Measurements from ENCODE around the gene DGKK.

DGKK gene, protein sequence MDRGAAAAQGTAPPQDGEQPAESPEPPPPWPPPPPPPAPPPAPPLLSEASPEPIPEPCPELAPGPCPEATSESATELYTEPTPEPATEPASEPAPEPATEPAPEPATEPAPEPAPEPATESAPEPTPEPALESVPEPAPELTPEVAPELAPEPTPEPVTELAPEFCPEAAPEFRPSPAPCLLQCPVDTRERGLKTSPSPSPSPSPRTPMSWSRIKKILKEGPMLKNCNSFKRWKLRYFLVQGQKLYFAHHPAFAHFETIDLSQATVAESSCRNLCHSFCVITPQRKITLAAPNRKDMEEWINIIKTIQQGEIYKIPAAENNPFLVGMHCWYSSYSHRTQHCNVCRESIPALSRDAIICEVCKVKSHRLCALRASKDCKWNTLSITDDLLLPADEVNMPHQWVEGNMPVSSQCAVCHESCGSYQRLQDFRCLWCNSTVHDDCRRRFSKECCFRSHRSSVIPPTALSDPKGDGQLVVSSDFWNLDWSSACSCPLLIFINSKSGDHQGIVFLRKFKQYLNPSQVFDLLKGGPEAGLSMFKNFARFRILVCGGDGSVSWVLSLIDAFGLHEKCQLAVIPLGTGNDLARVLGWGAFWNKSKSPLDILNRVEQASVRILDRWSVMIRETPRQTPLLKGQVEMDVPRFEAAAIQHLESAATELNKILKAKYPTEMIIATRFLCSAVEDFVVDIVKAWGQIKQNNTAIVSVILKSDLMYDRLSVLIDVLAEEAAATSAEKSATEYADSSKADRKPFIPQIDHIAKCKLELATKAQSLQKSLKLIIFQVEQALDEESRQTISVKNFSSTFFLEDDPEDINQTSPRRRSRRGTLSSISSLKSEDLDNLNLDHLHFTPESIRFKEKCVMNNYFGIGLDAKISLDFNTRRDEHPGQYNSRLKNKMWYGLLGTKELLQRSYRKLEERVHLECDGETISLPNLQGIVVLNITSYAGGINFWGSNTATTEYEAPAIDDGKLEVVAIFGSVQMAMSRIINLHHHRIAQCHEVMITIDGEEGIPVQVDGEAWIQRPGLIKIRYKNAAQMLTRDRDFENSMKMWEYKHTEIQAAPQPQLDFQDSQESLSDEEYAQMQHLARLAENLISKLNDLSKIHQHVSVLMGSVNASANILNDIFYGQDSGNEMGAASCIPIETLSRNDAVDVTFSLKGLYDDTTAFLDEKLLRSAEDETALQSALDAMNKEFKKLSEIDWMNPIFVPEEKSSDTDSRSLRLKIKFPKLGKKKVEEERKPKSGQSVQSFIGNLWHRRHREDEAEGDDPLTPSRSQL

DNA sequence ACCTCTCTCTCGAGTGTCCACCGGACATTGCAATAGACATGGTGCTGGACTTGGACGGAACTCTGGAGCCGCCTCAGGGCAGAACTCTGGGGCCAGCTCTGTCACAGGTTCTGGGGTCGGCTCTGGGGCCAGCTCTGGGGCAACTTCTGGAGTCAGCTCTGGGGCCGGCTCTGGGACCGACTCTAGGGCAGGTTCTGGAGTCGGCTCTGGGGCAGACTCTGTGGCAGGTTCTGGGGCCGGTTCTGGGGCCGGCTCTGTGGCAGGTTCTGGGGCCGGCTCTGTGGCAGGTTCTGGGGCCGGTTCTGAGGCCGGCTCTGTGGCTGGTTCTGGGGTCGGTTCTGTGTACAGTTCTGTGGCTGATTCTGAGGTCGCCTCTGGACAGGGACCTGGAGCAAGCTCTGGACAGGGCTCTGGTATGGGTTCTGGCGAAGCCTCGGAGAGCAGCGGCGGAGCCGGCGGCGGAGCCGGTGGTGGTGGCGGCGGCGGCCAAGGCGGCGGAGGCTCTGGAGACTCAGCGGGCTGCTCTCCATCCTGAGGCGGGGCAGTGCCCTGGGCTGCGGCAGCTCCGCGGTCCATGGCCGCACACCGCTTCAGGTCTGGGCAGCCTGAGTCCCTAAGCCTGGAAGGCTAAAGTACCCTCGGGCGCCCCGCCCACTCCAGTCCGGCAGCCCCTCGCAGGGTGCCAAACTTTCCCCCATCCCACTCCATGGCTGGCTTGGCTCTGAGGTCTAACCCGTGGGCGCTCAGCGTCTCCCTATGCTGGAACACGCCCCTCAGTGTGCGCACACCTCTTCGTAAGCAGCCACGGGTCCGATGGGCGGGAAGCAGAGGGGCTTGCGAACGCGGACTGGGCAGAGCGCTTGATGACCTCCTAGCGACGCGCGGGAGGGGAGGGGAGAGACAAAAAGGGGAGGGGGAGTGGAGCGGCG lies at the start of gene DGKK:
DGKK (minus strand) TSS at position 723 of the 929 bp plus-strand sequence; CDS start at position 576, 147 bp downstream.
- TF ChIP-seq, protein P1, sequence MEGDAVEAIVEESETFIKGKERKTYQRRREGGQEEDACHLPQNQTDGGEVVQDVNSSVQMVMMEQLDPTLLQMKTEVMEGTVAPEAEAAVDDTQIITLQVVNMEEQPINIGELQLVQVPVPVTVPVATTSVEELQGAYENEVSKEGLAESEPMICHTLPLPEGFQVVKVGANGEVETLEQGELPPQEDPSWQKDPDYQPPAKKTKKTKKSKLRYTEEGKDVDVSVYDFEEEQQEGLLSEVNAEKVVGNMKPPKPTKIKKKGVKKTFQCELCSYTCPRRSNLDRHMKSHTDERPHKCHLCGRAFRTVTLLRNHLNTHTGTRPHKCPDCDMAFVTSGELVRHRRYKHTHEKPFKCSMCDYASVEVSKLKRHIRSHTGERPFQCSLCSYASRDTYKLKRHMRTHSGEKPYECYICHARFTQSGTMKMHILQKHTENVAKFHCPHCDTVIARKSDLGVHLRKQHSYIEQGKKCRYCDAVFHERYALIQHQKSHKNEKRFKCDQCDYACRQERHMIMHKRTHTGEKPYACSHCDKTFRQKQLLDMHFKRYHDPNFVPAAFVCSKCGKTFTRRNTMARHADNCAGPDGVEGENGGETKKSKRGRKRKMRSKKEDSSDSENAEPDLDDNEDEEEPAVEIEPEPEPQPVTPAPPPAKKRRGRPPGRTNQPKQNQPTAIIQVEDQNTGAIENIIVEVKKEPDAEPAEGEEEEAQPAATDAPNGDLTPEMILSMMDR (conservative IDR thresholded peaks at IDR 0.05; ENCODE audit: low read depth, low read length): no peak
- no peak within 1 kb of the TSS for H3K4me3 ChIP-seq (ENCODE audit: low read depth, low read length)
- no peak for DNase-seq (ENCODE audit: low read depth)

DNA sequence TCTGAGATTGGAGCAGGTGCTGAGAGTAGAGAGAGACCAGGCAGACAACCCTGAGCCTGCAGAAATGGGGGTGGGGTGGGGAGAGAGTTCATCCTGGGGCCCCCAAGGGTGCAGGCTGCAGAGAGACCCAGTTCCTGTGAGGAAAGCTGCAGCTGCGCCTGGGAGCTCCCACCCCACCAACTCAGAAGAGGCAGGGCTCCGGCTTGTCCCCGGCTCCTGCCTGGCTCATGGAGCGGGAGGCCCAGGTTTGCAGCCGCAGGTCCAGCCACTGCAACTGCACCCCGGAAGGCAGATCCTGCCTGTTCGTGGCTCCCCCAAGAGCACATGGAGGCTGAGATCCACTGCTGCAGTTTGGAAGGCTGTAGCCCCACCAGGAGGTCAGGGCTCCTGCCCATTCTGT lies 44.2 kb upstream of the DGKK start:
- DNase-seq (ENCODE audit: low read depth): no peak
- no peak overlapping the region for H3K4me3 ChIP-seq (ENCODE audit: low read depth, low read length)
- TF ChIP-seq, protein P1 (conservative IDR thresholded peaks at IDR 0.05; ENCODE audit: low read depth, low read length): no peak

DNA sequence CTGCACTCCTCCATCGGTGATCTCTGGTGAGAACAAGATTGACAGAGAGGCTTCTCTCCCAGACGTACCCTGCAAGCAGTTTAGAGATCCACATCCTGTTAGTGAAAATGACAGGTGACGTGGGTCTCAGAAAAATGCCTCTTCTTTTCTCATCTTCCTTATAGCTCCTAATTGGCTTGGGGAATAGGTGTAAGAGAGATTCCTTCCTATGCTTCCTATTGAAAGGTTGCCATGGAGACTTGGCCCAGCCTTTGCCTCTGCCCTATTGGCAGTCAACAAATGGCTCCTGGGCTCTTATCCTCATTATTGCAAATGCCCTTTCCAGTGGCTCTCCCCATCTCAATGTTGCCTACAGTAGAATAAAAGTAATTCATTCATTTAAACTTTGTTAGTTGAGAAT lies 26.5 kb upstream of the DGKK start:
- TF ChIP-seq, protein P1 (conservative IDR thresholded peaks at IDR 0.05; ENCODE audit: low read depth, low read length): no peak
- no peak overlapping the region for H3K4me3 ChIP-seq (ENCODE audit: low read depth, low read length)

DNA sequence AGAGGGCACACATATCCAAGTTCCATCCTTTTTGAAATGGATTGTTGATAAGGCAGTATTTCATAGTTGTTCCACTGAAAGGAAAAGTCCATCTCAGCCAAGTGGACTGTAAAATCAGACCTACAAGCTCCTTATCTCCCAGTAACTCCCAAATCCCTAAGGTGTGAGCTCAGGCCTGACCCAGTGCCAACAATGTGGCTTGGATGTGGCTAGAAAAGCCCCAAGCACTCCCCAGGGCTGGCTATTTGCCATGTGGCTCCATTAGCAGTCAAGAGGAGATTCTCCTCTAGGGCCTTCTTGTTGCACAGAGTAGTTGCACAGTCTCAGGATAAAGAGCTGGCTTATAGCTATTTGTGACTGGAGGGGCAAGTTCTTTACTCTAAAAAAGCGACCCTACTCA lies 25.0 kb upstream of the DGKK start:
- H3K4me3 ChIP-seq (ENCODE audit: low read depth, low read length): no peak overlapping the region
- no peak for DNase-seq (ENCODE audit: low read depth)
- TF ChIP-seq, protein P1 (conservative IDR thresholded peaks at IDR 0.05; ENCODE audit: low read depth, low read length): no peak

More for the DNA sequence above, 26.5 kb upstream of the DGKK start:
- DNase-seq (ENCODE audit: low read depth): no peak

DNA sequence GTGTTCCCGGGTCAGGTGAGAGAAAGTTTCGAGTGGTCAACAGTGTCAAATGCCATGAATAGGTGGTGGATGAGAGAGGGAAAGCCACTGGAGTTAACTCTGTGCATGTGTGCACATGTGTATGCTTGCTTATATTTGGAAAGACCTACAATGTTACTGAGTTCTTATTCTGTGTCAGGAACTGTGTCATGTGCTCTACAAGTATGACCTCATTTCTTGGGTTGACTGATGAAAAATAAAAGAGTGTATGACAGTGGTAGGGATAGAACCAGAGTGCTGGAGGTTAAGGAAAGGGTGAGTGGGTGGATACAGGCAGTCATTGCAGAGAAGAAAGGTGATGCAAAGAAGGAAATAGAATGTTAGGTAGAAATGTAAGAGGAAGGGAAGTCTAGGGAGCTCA lies 22.1 kb upstream of the DGKK start:
- H3K4me3 ChIP-seq (ENCODE audit: low read depth, low read length): no peak overlapping the region
- TF ChIP-seq, protein P1 (conservative IDR thresholded peaks at IDR 0.05; ENCODE audit: low read depth, low read length): no peak
- DNase-seq (ENCODE audit: low read depth): no peak

DNA sequence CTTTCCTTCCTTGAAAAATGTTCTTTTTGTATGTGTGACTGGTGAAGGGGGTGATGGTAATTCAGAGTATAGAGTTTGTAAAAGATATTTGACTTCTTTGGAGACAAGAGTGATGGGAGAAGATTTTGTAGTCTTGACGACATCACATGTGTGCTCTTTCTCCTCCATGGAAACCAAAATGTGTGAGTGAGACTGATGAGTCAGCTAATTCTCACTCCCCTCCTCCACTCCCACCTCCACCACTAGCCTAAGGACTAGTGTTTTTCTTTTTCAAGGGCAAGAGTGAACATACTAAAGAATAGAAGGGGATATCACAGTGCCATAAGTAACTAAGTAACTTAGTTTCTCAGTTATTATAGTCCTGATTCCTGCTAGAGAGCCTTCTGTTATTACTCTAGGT lies 14.0 kb upstream of the DGKK start:
- TF ChIP-seq, protein P1 (conservative IDR thresholded peaks at IDR 0.05; ENCODE audit: low read depth, low read length): no peak
- no peak overlapping the region for H3K4me3 ChIP-seq (ENCODE audit: low read depth, low read length)
- no peak for DNase-seq (ENCODE audit: low read depth)

All from choroid plexus epithelial cell (primary cell).